Keratinocyte (primary cell): ENCODE measurements around the gene IST1. TPM values are rescaled to one million over a fixed set of nuclear protein-coding genes. Genes with fewer than 3 reads are reported as not detected.

Source experiments
- DNase-seq: peaks from one replicate; pipeline ENCODE4 v3.0.0-alpha.2; 2011; ENCODE audit warnings: low read depth, missing footprints, low spot score
- FAIRE-seq: peaks from 2 replicates; lab custom pipeline; 2011; peaks lifted over from hg19 to GRCh38; lab: Jason Lieb, UNC
- H2AFZ ChIP-seq: 2 replicates; pipeline ENCODE4 v1.6.0; 2012; ENCODE audit warnings: low read length, control low read depth, inconsistent platforms; ENCODE audit not compliant: control insufficient read depth
- H3K27ac ChIP-seq: 2 replicates; pipeline ENCODE4 v1.5.1; 2011; ENCODE audit warnings: low read length; ENCODE audit not compliant: control insufficient read depth, insufficient read depth
- H3K27me3 ChIP-seq: 3 replicates; pipeline ENCODE4 v1.6.0; 2011; ENCODE audit warnings: low read length; ENCODE audit not compliant: control insufficient read depth, insufficient read depth; ENCODE audit errors: extremely low read depth
- H3K36me3 ChIP-seq, 2 experiments: 2 replicates in 1 of 2; 3 replicates in 1 of 2; pipeline ENCODE4 v1.5.1; 2011; ENCODE audit warnings: low read length in 2 of 2, mild to moderate bottlenecking in 1 of 2; ENCODE audit not compliant: control insufficient read depth in 2 of 2, insufficient read depth in 2 of 2; ENCODE audit errors: extremely low read depth in 1 of 2
- H3K4me1 ChIP-seq: 3 replicates; pipeline ENCODE4 v1.5.1; 2011; ENCODE audit warnings: low read length; ENCODE audit not compliant: control insufficient read depth, insufficient read depth; ENCODE audit errors: extremely low read depth
- H3K4me2 ChIP-seq: 3 replicates; pipeline ENCODE4 v1.6.0; 2011; ENCODE audit warnings: low read depth, low read length; ENCODE audit not compliant: control insufficient read depth, insufficient read depth; ENCODE audit errors: extremely low read depth
- H3K4me3 ChIP-seq, 3 experiments: fragments of 200-600 bp in 1 of 3; sonication (generic) in 1 of 3; 2 replicates in 2 of 3; 3 replicates in 1 of 3; pipeline ENCODE4 v1.5.1; 2011 to 2016; ENCODE audit warnings: low read length in 3 of 3, mild to moderate bottlenecking in 3 of 3, control low read depth in 2 of 3, inconsistent platforms in 1 of 3, low read depth in 1 of 3, mixed read lengths in 1 of 3, mixed run types in 1 of 3, moderate library complexity in 1 of 3; ENCODE audit not compliant: control insufficient read depth in 2 of 3, insufficient read depth in 2 of 3; ENCODE audit errors: extremely low read depth in 1 of 3
- H3K79me2 ChIP-seq: 2 replicates; pipeline ENCODE4 v1.6.0; 2012; ENCODE audit warnings: low read length; ENCODE audit not compliant: control insufficient read depth, insufficient read depth
- H3K9ac ChIP-seq: 3 replicates; pipeline ENCODE4 v1.6.0; 2011; ENCODE audit warnings: low read length; ENCODE audit not compliant: control insufficient read depth, insufficient read depth; ENCODE audit errors: extremely low read depth
- H3K9me1 ChIP-seq: 3 replicates; pipeline ENCODE4 v1.6.0; 2011; ENCODE audit warnings: low read length; ENCODE audit not compliant: control insufficient read depth, insufficient read depth; ENCODE audit errors: extremely low read depth
- H3K9me3 ChIP-seq: 2 replicates; pipeline ENCODE4 v1.5.1; 2012; ENCODE audit warnings: low read depth, low read length; ENCODE audit not compliant: control insufficient read depth
- H4K20me1 ChIP-seq: 3 replicates; pipeline ENCODE4 v1.6.0; 2011; ENCODE audit warnings: low read length; ENCODE audit not compliant: control insufficient read depth, insufficient read depth; ENCODE audit errors: extremely low read depth
- CTCF ChIP-seq, 3 experiments: IDR thresholded peaks in 1 of 3; conservative IDR thresholded peaks in 1 of 3; optimal IDR thresholded peaks in 1 of 3; 2 replicates in 2 of 3; 3 replicates in 1 of 3; pipeline versions ENCODE3 to v1.5.1; 2011; ENCODE audit warnings: low read length in 3 of 3, mild to moderate bottlenecking in 3 of 3, moderate library complexity in 2 of 3, control low read depth in 1 of 3, inconsistent platforms in 1 of 3; ENCODE audit not compliant: insufficient read depth in 2 of 3; ENCODE audit errors: extremely low read depth in 1 of 3
- EZH2 ChIP-seq: IDR thresholded peaks from one replicate; pipeline ENCODE4 v1.6.1; 2012; ENCODE audit warnings: inconsistent platforms, mild to moderate bottlenecking, low read length, moderate library complexity
- dilution Hi-C: fragments of 300-500 bp; cut with MboI; formaldehyde crosslinking; loops from one replicate; pipeline ENCODE4 v1.7.0; 2020; ENCODE audit warnings: low sequenced_read_pairs; ENCODE audit not compliant: extremely low pct_ligation_motif_present
- polyA plus RNA-seq, 5 experiments: library from polyadenylated mRNA; depleted of rRNA in 3 of 5; stranded (reverse) in 3 of 5; stranded (forward) in 1 of 5; unstranded in 1 of 5; fragments of >200 nt; gene quantifications; 1 replicate in 1 of 5; 2 replicates in 3 of 5; 3 replicates in 1 of 5; pipeline versions ENCODE4 v1.2.1 to v1.2.3, GENCODE V29; 2011 to 2012; ENCODE audit warnings: missing spikeins in 2 of 5, low read depth in 1 of 5, low replicate concordance in 1 of 5

Gene IST1
- polyA plus RNA-seq, 1 donor (not counting 4 experiments of a cell fraction or from before 2014, with no cell fraction given) = 188 TPM

GRCh38 chr16:71929048-71929447 lies 33.7 kb downstream of the IST1 start:
- Histone ChIP-seq H3K36me3 (peaks cover 10 to 27% of the 10 kb centered on the region in 2 experiments), H3K9ac (no peak overlapping the region), H3K27ac (no peak overlapping the region), H3K4me2 (no peak overlapping the region), H3K4me3 (no peak overlapping the region), H3K4me1 (peaks cover 31% of the 10 kb centered on the region), H3K27me3 (no peaks in the 10 kb centered on the region), H3K79me2 (peaks cover 20% of the 10 kb centered on the region), H2AFZ (no peak overlapping the region), H3K9me3 (no peaks in the 10 kb centered on the region), H3K9me1 (peaks cover 8% of the 10 kb centered on the region), H4K20me1 (peaks cover 19% of the 10 kb centered on the region)
- DNase-seq (no peak), FAIRE-seq (no peak)
- TF ChIP-seq CTCF (optimal IDR thresholded peaks at IDR 0.05 in 1 of 3, IDR thresholded peaks at IDR 0.05 in 1 of 3, conservative IDR thresholded peaks at IDR 0.05 in 1 of 3; ENCODE audit: extremely low read depth in 1 of 3, insufficient read depth in 2 of 3, low read length in 3 of 3) = no peak
- TF ChIP-seq EZH2 = no peak
- dilution Hi-C loops = no loop called here

GRCh38 chr16:71930013-71930563 lies 34.8 kb downstream of the IST1 start:
- H2AFZ ChIP-seq = no peak overlapping the region
- peaks cover 20% of the 10 kb centered on the region for H3K79me2 ChIP-seq
- H3K27me3 ChIP-seq = no peaks in the 10 kb centered on the region
- H3K9me3 ChIP-seq = no peaks in the 10 kb centered on the region
- FAIRE-seq (no peak), DNase-seq (no peak)
- H3K4me1 ChIP-seq = peaks cover 27% of the 10 kb centered on the region
- H4K20me1 ChIP-seq = peaks cover 19% of the 10 kb centered on the region
- no peak overlapping the region for H3K27ac ChIP-seq
- no peak overlapping the region for H3K4me2 ChIP-seq
- dilution Hi-C loops = no loop called here
- H3K4me3 ChIP-seq = no peak overlapping the region
- peaks cover 8% of the 10 kb centered on the region for H3K9me1 ChIP-seq
- H3K9ac ChIP-seq = no peak overlapping the region
- TF ChIP-seq EZH2 (no peak), CTCF (optimal IDR thresholded peaks at IDR 0.05 in 1 of 3, IDR thresholded peaks at IDR 0.05 in 1 of 3, conservative IDR thresholded peaks at IDR 0.05 in 1 of 3; ENCODE audit: extremely low read depth in 1 of 3, insufficient read depth in 2 of 3, low read length in 3 of 3) (no peak)
- peaks cover 10 to 21% of the 10 kb centered on the region in 2 experiments for H3K36me3 ChIP-seq
